Esophagus muscularis mucosa (tissue), 3 donors: Measurements from ENCODE around the gene SRPK3.

Experiments used
- POLR2A ChIP-seq: fragments of 450-650 bp; IDR thresholded peaks from one replicate; pipeline ENCODE4 v1.6.1; 2017; ENCODE audit warnings: antibody characterized with exemption, moderate library complexity, mild to moderate bottlenecking, low read depth
- TF ChIP-seq, protein P1 (sequence below), 3 experiments: fragments of 200-600 bp in 2 of 3; fragments of 450-650 bp in 1 of 3; sonication (generic) in 2 of 3; IDR thresholded peaks; one replicate each; pipeline ENCODE4 v1.5.1; 2017 to 2019; ENCODE audit warnings: antibody characterized with exemption in 3 of 3, mild to moderate bottlenecking in 2 of 3, moderate library complexity in 1 of 3

DNA sequence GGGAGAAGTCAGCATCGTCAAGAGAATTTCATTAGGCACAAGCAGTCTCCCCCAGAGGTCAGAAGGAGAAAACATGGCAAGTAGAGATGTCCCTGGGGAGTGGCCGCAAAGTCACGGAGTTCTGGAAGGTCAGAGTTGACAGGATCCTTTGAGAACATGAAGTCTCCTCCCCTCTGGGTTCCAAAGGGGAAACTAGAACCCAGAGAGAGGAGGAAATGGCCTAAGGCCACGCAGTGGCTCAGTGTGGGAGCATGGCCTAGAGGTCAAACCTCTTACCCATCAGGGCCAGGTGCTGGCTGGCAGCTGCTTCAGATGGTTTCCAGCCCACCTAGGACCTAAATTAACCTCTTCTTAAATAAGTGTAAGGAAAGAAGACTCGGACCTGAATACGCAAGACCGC lies 12.4 kb downstream of the SRPK3 start:
- TF ChIP-seq, protein P1, sequence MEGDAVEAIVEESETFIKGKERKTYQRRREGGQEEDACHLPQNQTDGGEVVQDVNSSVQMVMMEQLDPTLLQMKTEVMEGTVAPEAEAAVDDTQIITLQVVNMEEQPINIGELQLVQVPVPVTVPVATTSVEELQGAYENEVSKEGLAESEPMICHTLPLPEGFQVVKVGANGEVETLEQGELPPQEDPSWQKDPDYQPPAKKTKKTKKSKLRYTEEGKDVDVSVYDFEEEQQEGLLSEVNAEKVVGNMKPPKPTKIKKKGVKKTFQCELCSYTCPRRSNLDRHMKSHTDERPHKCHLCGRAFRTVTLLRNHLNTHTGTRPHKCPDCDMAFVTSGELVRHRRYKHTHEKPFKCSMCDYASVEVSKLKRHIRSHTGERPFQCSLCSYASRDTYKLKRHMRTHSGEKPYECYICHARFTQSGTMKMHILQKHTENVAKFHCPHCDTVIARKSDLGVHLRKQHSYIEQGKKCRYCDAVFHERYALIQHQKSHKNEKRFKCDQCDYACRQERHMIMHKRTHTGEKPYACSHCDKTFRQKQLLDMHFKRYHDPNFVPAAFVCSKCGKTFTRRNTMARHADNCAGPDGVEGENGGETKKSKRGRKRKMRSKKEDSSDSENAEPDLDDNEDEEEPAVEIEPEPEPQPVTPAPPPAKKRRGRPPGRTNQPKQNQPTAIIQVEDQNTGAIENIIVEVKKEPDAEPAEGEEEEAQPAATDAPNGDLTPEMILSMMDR (IDR thresholded peaks at IDR 0.05): no peak
- no peak for TF ChIP-seq POLR2A
